OCI-LY7 (cell line): ENCODE results near the gene INPP5F. TPM values are rescaled to one million over a fixed set of nuclear protein-coding genes. Genes with fewer than 3 reads are reported as not detected.
A peak's percentile ranks its signal among the peaks of the same experiment; 100 is the strongest.

Source experiments
- BruUV-seq: library from RNA; stranded (reverse); fragments of 400-500 nt; replicated peaks from 2 replicates; lab custom pipeline; 2021; lab: Mats Ljungman, UMichigan
- CTCF ChIA-PET: fragments of 300-600 bp; sonication (Branson Sonifier 250); formaldehyde crosslinking; loops from one replicate; lab custom pipeline; 2022; ENCODE audit warnings: antibody characterized with exemption; ENCODE audit not compliant: unreplicated experiment; lab: Charles Lee
- POLR2A ChIA-PET: fragments of 300-600 bp; sonication (Branson Sonifier 250); formaldehyde crosslinking; loops from one replicate; lab custom pipeline; 2022; ENCODE audit warnings: antibody characterized with exemption; lab: Charles Lee
- DNase-seq: peaks from one replicate; pipeline ENCODE4 v3.0.0-alpha.2; 2015; ENCODE audit warnings: low spot score
- H2AFZ ChIP-seq: fragments of 200-600 bp; sonication (generic), shearing (Covaris generic); 2 replicates; pipeline ENCODE4 v1.6.1; 2014; ENCODE audit warnings: mild to moderate bottlenecking, antibody characterized with exemption, low read length, moderate library complexity
- H3K27ac ChIP-seq: fragments of 200-600 bp; sonication (generic); 2 replicates; pipeline ENCODE4 v1.5.1; 2014; ENCODE audit warnings: mixed run types, low read depth, mild to moderate bottlenecking, moderate library complexity, low read length, inconsistent platforms; ENCODE audit not compliant: poor library complexity, severe bottlenecking
- H3K36me3 ChIP-seq: fragments of 200-600 bp; sonication (generic); 2 replicates; pipeline ENCODE4 v1.6.1; 2014; ENCODE audit warnings: mild to moderate bottlenecking, antibody characterized with exemption, low read length, moderate library complexity, mixed read lengths; ENCODE audit not compliant: insufficient read depth
- H3K4me1 ChIP-seq: fragments of 200-600 bp; sonication (generic); 2 replicates; pipeline ENCODE4 v1.5.1; 2014; ENCODE audit warnings: mild to moderate bottlenecking, low read length; ENCODE audit not compliant: insufficient read depth, poor library complexity, severe bottlenecking
- H3K4me2 ChIP-seq: fragments of 200-600 bp; sonication (generic); 2 replicates; pipeline ENCODE4 v1.6.1; 2014; ENCODE audit warnings: mild to moderate bottlenecking, low read length
- H3K4me3 ChIP-seq: fragments of 200-600 bp; sonication (generic); 2 replicates; pipeline ENCODE4 v1.5.1; 2014; ENCODE audit warnings: mild to moderate bottlenecking, low read depth, low read length; ENCODE audit not compliant: poor library complexity, severe bottlenecking
- H3K79me2 ChIP-seq: fragments of 200-600 bp; sonication (generic); 2 replicates; pipeline ENCODE4 v1.6.1; 2016; ENCODE audit warnings: low read depth, mild to moderate bottlenecking, low read length, moderate library complexity, mixed read lengths; ENCODE audit not compliant: insufficient read depth
- H3K9me2 ChIP-seq: fragments of 200-600 bp; sonication (generic); 2 replicates; pipeline ENCODE4 v1.6.1; 2016; ENCODE audit warnings: mild to moderate bottlenecking, low read length, mixed read lengths; ENCODE audit not compliant: insufficient read depth
- H3K9me3 ChIP-seq: fragments of 200-600 bp; sonication (generic); 2 replicates; pipeline ENCODE4 v1.6.1; 2014; ENCODE audit warnings: mild to moderate bottlenecking, mixed run types, low read length, mixed read lengths
- H4K20me1 ChIP-seq: fragments of 200-600 bp; sonication (generic); 2 replicates; pipeline ENCODE4 v1.6.1; 2014; ENCODE audit warnings: mild to moderate bottlenecking, antibody characterized with exemption, low read length, moderate library complexity, mixed read lengths; ENCODE audit not compliant: insufficient read depth
- CTCF ChIP-seq: fragments of 200-600 bp; sonication (generic); conservative IDR thresholded peaks from 2 replicates; pipeline ENCODE4 v1.5.1; 2014; ENCODE audit warnings: mild to moderate bottlenecking, antibody characterized with exemption, low read length, moderate library complexity, mixed read lengths
- EZH2phosphoT487 ChIP-seq: fragments of 200-600 bp; sonication (generic); IDR thresholded peaks from 2 replicates; pipeline ENCODE4 v1.6.1; 2018; ENCODE audit warnings: low read depth, borderline replicate concordance, mild to moderate bottlenecking, mixed run types, antibody characterized with exemption, low read length, moderate library complexity, mixed read lengths
- intact Hi-C: fragments of 100-400 bp; cut with micrococcal nuclease; formaldehyde crosslinking; loops from one replicate; pipeline ENCODE4 v1.10.0; 2022; ENCODE audit not compliant: unreplicated experiment
- total RNA-seq, 2 experiments: library from RNA; depleted of rRNA in 1 of 2; stranded (reverse); fragments of >200 nt in 1 of 2; shearing (Covaris generic) in 1 of 2; gene quantifications; 2 replicates each; pipeline ENCODE4 v1.2.3, GENCODE V29; 2014 to 2022

INPP5F gene
- total RNA-seq, 2 experiments from 2014 or later: 6.2 to 12.8 TPM

GRCh38 chr10:119871881-119872609, 146.2 kb downstream of the INPP5F start:
- intact Hi-C loops: loop anchor here (1.0 kb wide), 1 partner anchor 147 kb away; no protein-coding TSS in a partner anchor
- peak; percentile 72 for DNase-seq
- peak overlapping the region; percentile 87 for H3K4me3 ChIP-seq
- peak overlapping the region; percentile 35; the same call in 1 of the 2 replicates for H2AFZ ChIP-seq
- BruUV-seq: no TSS peak
- POLR2A ChIA-PET: interaction anchor here (0.5 to 3.6 kb wide), 12 partner anchors 7 to 192 kb away, joined by 3 to 39 read pairs (median 4); partner anchors contain the start of genes INPP5F and SEC23IP
- CTCF ChIA-PET: interaction anchor here (0.8 to 1.3 kb wide), 2 partner anchors 13 to 282 kb away, joined by 3 to 7 read pairs; no protein-coding TSS in a partner anchor
- H3K9me3 ChIP-seq: no peaks in the 10 kb centered on the region
- H3K36me3 ChIP-seq: peaks cover 7% of the 10 kb centered on the region
- H3K9me2 ChIP-seq: no peaks in the 10 kb centered on the region
- TF ChIP-seq EZH2phosphoT487 (no peak), CTCF (no peak)
- peak overlapping the region; percentile 61 for H3K27ac ChIP-seq
- H4K20me1 ChIP-seq: peaks cover 30% of the 10 kb centered on the region
- H3K4me2 ChIP-seq: peak overlapping the region; percentile 84
- H3K4me1 ChIP-seq: peaks cover 25% of the 10 kb centered on the region
- peaks cover 52% of the 10 kb centered on the region for H3K79me2 ChIP-seq

GRCh38 chr10:119872610-119872859, 146.7 kb downstream of the INPP5F start, which contains the start of gene MCMBP:
Gene MCMBP, minus strand, starts transcription at chr10:119872843. Its CDS starts 259 bp downstream, at chr10:119872584.
- TF ChIP-seq CTCF (no peak), EZH2phosphoT487 (no peak)
- ChIA-PET POLR2A (interaction anchor here (0.5 to 3.6 kb wide), 12 partner anchors 8 to 277 kb away, joined by 3 to 39 read pairs (median 4); partner anchors contain the start of genes INPP5F and SEC23IP), CTCF (no interaction called here)
- peak within 1 kb of the TSS; percentile 61 for H3K27ac ChIP-seq
- no peaks in the 10 kb centered on the region for H3K9me3 ChIP-seq
- H3K4me2 ChIP-seq: peak within 1 kb of the TSS; percentile 84
- H3K36me3 ChIP-seq: peaks cover 3% of the 10 kb centered on the region; the same call in 1 of the 2 replicates
- no TSS peak for BruUV-seq
- H3K79me2 ChIP-seq: peaks cover 47% of the 10 kb centered on the region
- intact Hi-C loops: loop anchor here (1.0 kb wide), 1 partner anchor 147 kb away; no protein-coding TSS in a partner anchor
- peak within 1 kb of the TSS; percentile 85 for H2AFZ ChIP-seq
- no peaks in the 10 kb centered on the region for H3K9me2 ChIP-seq
- peak within 1 kb of the TSS; percentile 87 for H3K4me3 ChIP-seq
- no peak for DNase-seq
- H4K20me1 ChIP-seq: peaks cover 28% of the 10 kb centered on the region
- H3K4me1 ChIP-seq: peaks cover 25% of the 10 kb centered on the region
